Activated effector memory CD4-positive, alpha-beta T cell treated with Interleukin-2 at 50 U/mL for 16 hours (primary cell): Measurements from ENCODE around the gene KCNMB2.
"Not testable (repeated sequence)": the region's sequence is repeated elsewhere in the genome, so short reads cannot be mapped to it uniquely, and the experiment has no call there.

ENCODE experiments used
- DNase-seq: peaks from one replicate; pipeline ENCODE4 v3.0.0-alpha.2; 2020

KCNMB2 gene

GRCh38 chr3:178707311-178708031 lies 171.2 kb downstream of the KCNMB2 start:
- DNase-seq = no peak

GRCh38 chr3:178709051-178709450 lies 172.8 kb downstream of the KCNMB2 start:
- DNase-seq = no peak

GRCh38 chr3:178711753-178712152 lies 175.5 kb downstream of the KCNMB2 start:
- no peak for DNase-seq

GRCh38 chr3:178712247-178712646 lies 176.0 kb downstream of the KCNMB2 start:
- DNase-seq = no peak

GRCh38 chr3:178714925-178715832 lies 178.9 kb downstream of the KCNMB2 start:
- DNase-seq = no peak

- no peak for DNase-seq
Observed at GRCh38 chr3:178718995-178719635, 182.9 kb downstream of the KCNMB2 start.

- no peak for DNase-seq
Observed at GRCh38 chr3:178732824-178733223, 196.6 kb downstream of the KCNMB2 start.

GRCh38 chr3:178735032-178735674 lies 198.9 kb downstream of the KCNMB2 start:
- DNase-seq = no peak

- DNase-seq = no peak
Observed at GRCh38 chr3:178736300-178736699, 200.1 kb downstream of the KCNMB2 start.

GRCh38 chr3:178739720-178740119 lies 203.5 kb downstream of the KCNMB2 start:
- no peak for DNase-seq

GRCh38 chr3:178741020-178741419 lies 204.8 kb downstream of the KCNMB2 start:
- DNase-seq = no peak

- no peak for DNase-seq
Observed at GRCh38 chr3:178743297-178743696, 207.1 kb downstream of the KCNMB2 start.

- not testable (repeated sequence) for DNase-seq
Observed at GRCh38 chr3:178745861-178746655, 209.8 kb downstream of the KCNMB2 start.

- DNase-seq = no peak
Observed at GRCh38 chr3:178748874-178749273, 212.6 kb downstream of the KCNMB2 start.

- DNase-seq = no peak
Observed at GRCh38 chr3:178749471-178749870, 213.2 kb downstream of the KCNMB2 start.

GRCh38 chr3:178750639-178751300 lies 214.5 kb downstream of the KCNMB2 start:
- DNase-seq = no peak

GRCh38 chr3:178752843-178753242 lies 216.6 kb downstream of the KCNMB2 start:
- DNase-seq = no peak

- no peak for DNase-seq
Observed at GRCh38 chr3:178754852-178755510, 218.7 kb downstream of the KCNMB2 start.

- no peak for DNase-seq
Observed at GRCh38 chr3:178761024-178761423, 224.8 kb downstream of the KCNMB2 start.

- no peak for DNase-seq
Observed at GRCh38 chr3:178761461-178761860, 225.2 kb downstream of the KCNMB2 start.

- no peak for DNase-seq
Observed at GRCh38 chr3:178762385-178762784, 226.1 kb downstream of the KCNMB2 start.
